GM08714 (cell line): ENCODE results near the gene CPNE4.

Experiments
- H3K4me3 ChIP-seq: fragments of 200-500 bp; sonication (Bioruptor generic); 2 replicates; pipeline ENCODE4 v1.5.1; 2014; ENCODE audit warnings: mild to moderate bottlenecking, low read length, inconsistent platforms
- ZNF274 ChIP-seq: IDR thresholded peaks from 2 replicates; pipeline ENCODE4 v1.6.1; 2012; ENCODE audit warnings: mild to moderate bottlenecking, low read depth, low read length

The CPNE4 gene

DNA sequence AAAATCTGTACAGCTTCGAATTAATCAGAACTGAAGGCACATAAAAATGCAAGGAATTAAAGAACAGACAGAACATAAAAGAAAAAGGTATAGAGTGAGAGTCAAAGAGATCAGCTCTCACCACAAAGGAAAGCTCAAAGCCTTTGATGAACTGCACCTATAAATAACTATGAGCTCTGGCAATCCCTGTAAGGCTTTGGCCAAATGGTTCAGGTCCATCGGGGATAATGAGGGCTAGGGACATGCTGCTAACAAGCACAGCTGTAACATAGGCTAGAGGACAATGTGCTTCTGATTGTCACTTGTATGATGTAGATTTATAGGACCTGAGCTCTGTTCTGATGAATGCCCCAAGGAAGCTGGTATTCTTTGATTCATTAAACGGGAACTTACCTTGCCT is 418.1 kb downstream of the CPNE4 start:
- TF ChIP-seq ZNF274 = no peak
- H3K4me3 ChIP-seq = no peak overlapping the region

DNA sequence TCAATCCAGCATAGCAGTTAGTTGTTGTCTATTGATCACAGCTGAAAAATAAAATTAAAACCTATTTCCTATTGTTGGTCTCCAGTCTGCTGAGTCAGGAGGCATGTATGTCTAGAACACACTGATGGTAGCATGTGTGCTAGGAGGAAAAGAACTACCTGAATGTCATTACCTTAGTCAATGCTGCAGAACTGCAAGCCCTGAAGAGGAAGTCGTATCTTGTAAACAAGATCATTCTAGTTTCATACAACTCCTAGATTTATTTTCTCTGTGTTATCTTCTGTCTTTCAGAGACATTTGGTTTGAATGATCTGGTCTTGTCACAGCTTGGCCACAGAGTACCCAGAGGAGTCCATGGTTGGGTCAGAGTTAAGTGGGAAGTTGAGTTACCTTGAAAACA is 422.1 kb downstream of the CPNE4 start:
- H3K4me3 ChIP-seq = no peak overlapping the region
- TF ChIP-seq ZNF274 = no peak

DNA sequence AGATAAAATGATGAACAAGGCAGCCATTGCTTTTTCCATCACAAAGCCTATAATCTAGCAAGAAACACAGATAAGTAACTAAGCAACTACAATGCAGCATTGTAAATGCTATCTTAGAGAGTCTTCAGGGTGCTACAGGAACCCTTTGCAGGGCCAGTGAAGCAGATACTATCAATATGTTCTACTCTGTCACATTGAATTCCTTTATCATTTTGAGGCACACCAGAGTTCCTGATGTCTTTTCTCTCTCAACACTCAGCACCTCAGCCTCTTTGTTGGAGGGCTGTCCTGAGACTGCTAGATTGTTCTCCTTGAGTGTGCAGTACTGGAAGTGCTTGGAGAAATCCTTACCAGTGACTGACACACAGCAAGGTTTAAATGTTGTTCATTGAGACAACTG is 424.6 kb downstream of the CPNE4 start:
- H3K4me3 ChIP-seq = no peak overlapping the region
- TF ChIP-seq ZNF274 = no peak

DNA sequence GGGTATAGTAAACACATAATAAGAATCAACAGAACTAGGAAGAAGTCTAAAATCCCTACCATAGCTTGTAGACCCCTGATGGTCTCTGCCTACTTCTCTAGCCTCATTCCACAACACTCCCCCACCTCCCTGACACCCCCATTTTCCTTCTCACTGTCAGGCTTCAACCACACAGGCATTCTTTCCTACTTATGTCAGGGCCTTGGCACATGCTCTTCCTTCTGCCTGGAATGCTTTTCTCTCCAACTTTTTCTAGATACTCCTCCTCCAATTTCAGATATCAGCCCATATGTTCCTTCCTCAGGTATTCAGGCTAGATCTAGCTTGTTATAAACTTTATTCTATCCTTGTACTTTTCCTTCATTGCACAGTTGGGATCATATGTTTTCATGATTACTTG is 426.1 kb downstream of the CPNE4 start:
- no peak for TF ChIP-seq ZNF274
- no peak overlapping the region for H3K4me3 ChIP-seq

DNA sequence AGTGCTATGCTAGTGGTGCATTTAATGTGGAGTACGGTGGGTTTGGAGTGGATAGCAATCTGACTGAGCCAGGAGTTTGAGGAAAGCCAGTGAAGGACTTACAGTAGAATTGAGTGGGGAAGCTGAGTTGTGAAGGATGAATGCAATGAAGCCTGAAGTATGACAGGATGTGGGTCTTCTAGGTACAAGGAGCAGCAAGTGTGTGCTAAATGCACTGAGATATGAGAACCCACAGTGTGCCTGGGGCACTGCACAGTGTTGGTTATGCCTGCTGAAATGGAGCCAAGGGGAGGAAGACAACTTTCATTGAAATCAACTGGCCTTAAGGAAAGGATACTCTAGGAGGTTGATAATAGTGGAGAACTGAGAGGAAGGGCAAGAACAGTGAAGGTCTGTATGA is 426.5 kb downstream of the CPNE4 start:
- no peak for TF ChIP-seq ZNF274
- no peak overlapping the region for H3K4me3 ChIP-seq

DNA sequence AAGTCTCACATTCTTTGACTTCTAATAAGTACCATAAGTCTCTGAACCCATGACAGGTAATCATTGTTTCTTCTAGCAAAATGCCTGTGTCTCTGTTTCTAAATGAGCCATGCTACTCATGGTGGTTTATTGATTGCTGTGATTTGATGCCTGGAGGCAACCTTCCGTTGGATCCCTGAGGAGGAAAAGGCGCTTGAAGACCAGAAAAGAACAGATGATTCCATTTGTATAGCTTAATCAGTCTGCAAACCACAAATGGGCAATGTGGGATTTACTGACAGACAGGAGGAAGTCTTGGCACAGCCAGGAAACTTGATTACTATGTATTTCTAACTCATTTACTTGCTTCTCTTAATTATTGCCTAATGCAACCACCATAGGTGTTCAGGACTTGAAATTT is 428.9 kb downstream of the CPNE4 start:
- TF ChIP-seq ZNF274 = no peak

DNA sequence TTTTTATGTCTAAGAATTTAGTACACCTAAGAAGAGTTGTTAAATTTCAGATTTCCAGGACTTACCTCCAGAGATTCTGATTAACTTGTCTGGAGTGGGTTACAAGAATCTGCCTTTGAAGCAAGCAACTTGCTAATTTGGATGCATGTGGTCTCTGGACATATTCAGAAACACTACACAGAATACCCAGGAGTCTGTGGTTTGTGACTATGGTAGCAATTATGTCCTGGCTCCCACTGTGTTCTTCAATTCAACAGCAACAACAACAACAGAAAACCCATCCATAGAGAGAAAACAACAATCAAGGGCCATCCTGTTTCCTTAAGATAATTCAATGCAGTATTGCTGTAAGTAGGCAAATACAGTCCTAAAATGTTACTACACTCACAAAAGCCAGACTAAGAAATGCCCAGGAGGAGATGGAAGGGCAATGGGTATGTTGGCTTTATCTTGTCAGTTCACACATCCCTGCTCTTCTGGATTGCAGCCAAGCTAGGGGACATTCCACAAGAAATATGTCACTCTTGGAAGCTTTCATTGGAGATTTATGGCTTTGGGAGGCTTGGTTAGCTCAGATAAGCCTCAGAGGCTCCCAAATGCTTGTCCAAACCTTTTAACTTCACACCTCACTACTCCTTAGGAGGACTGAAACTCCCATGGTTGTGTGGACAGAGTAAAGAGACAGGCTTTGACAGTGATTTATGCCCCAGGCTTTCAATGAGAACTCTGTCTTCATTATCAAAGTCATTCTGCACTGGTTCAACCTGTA is 432.6 kb downstream of the CPNE4 start:
- H3K4me3 ChIP-seq = no peak overlapping the region
- TF ChIP-seq ZNF274 = no peak

More for the DNA sequence above, 428.9 kb downstream of the CPNE4 start:
- no peak overlapping the region for H3K4me3 ChIP-seq

DNA sequence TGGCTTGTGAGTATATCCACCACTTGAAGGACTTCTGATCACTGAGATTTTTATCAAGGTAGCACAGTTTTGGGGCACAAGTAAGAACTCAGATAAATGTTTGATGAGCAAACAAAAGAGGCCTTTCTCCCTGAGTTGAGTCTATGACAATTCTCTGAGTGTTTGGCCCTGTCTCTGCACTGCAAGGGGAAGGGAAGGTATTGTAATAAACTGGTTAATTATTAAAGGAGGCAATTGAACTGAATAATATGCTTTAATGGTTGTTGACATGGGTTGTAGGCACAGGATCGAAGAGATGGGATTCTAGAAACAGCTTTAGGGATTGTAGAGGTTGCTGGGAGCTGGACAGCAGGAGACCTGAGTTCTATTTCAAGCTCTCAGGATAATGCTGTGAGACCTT is 437.0 kb downstream of the CPNE4 start:
- no peak for TF ChIP-seq ZNF274
- no peak overlapping the region for H3K4me3 ChIP-seq

DNA sequence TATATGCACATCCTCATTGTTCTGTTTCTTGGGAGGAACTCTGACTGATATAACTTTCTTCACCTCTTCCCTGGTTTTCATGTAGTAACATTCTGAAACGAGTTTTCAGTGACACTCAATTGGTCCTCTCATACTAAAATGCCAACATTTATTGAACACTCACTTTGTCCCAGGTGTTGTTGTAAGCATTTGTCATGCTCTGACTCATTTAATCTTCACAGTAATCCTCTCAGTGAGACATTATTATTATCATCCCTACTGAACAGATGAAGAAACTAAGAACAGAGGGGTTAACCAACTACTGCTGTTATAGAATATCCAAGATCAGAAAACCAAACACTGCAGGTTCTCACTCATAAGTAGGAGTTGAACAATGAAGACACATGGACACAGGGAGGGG is 437.9 kb downstream of the CPNE4 start:
- TF ChIP-seq ZNF274 = no peak
- H3K4me3 ChIP-seq = no peak overlapping the region

DNA sequence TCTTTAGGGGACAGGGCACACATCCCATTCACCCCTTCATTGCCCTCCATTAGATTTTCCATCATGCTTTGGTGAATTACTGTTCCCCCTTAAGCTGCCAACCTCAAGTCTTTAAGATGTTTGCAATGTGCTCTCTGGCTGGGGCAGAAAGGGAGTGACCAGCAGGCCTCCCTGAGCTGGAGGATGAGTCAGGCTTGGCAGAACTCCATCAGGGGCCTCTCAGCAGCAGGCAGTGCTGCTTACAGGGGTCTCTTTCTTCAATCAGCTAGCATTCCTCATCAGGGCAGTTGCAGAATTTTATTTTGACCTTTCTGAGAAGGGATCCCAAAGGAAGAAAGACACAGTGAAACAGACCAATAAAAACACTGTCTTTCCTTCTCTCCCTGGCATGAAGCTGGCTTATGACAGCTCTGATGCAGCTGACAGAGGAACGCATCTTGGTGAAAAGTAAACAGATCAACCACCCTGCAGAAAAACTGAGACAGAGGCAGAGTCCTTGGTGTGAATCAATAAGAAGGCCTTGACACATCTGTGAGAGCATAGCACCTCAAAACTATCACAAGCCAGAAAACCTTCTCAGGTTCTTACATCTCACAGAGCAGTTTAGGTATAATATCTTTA is 443.3 kb downstream of the CPNE4 start:
- H3K4me3 ChIP-seq = no peak overlapping the region
- TF ChIP-seq ZNF274 = no peak

DNA sequence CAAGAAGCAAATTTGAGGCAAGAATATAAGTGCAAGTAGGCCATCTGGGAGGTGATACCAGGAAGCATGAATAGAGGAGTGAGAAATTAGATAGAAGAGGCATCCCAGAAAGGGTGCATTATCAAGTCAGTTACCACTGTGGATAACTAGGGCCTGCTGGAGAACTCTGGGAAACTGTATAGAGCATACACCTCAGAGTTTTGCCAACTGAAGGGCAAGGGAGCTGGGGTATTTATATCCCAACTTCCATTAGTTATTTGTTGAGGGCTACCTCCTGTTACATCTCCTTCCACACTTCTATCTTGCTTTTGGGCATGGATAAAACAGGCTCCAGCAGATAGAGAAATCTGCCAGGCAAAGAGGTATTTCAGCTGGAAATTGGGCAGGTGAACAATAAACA is 448.5 kb downstream of the CPNE4 start:
- H3K4me3 ChIP-seq = no peak overlapping the region
- TF ChIP-seq ZNF274 = no peak

DNA sequence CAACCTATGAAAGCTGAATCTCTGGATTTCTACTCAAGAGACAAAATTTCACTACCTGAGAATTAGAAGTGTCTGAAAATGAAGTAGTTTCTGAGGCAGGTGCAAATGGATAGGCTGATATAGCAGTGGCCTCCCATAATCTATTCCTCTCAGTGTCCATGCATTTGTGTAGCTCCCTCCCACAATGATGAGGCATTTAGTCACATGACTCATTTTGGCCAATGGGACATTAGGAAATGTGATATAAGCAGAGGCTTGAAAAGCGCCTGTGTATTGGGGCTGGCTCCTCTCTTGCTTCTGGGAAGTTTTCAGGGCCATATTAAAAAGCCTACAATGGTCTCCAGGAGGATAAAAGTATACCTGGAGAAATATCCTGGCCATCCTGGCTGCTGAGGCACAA is 452.4 kb downstream of the CPNE4 start:
- no peak for TF ChIP-seq ZNF274
- no peak overlapping the region for H3K4me3 ChIP-seq

DNA sequence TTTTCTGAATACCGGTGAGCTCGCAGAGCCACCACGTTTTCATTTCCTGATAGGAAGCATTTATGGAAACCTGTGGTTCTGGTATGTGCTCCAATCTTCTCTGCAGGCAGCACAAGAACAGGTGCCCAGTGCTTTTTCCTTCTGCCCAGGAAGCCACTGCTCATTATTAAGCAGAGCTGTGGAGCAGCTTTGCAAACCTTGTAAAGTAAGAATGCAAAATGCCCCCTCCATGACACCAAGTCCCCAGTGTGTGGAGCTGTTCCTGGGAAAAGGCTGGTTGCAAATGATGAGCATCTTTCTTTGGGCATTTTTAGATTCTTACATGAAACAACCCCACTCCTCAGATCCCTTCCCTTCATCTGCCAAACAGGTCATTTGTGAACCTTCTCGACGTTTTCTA is 466.4 kb downstream of the CPNE4 start:
- H3K4me3 ChIP-seq = no peak overlapping the region
- TF ChIP-seq ZNF274 = no peak

DNA sequence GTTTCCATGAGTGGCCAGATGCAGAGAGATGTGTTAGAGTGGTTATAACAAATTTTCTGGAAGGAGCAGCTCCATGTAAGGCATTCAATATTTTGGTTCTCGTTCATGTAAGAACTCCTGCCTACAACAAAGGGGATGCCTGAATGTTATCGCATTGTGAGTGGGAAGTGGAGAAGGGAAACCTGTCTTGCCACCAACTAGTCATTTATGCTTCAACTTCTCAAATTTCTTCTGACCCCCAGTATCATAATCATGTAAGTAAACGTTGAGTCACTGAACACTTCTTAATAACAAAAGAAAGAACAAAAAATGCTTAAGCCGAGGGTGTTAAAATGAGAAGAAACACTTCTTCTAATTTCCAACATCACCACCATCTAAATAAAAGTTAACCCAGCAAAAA is 470.0 kb downstream of the CPNE4 start:
- no peak for TF ChIP-seq ZNF274
- H3K4me3 ChIP-seq = no peak overlapping the region

DNA sequence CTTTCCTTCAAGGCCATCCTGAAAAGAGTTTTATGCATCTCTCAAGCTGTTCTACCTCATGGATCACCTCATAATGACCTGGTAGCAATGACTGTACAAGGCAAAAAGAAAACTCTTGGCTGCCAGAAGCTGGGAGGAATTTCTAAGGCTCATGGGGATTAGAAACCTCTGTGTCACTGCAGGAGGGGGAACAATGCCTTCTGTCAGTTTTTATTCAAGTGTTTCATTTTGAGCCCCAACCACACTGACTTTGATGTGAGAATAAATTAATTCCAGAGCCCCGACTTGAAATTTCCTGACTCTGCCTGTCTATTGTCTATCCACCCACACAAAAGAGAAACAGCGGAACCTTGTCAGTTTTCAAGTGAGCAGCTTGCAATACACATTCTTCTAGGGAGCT is 473.3 kb downstream of the CPNE4 start:
- TF ChIP-seq ZNF274 = no peak
- H3K4me3 ChIP-seq = no peak overlapping the region

DNA sequence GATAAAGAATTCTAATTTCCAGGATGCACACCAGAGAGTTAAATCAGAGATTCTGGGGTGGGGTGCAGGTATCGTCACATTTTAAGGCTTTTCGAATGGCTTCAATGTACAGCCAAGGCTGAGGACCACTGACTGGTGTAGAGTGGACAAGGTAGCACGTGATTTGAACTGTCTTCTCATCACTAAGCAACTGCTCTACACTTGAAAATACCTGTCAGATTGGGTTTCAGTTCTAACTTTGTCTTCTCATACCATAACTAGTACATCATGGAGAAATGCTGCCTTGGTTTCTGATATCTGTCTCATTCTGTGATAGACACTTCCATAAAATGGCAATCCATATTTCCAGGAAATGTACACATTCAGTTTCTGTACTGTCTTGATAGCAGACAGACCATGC is 474.0 kb downstream of the CPNE4 start:
- no peak for TF ChIP-seq ZNF274
- no peak overlapping the region for H3K4me3 ChIP-seq
